ENCODE data around the gene BMP4. TPM values are rescaled to one million over a fixed set of nuclear protein-coding genes. Genes with fewer than 3 reads are reported as not detected.

Gene BMP4
- total and polyA plus RNA-seq, 8 donors = 14.0 to 98.4 (median 81.3) TPM

- Histone ChIP-seq H3K27me3 (no peaks in the 10 kb centered on the region), H3K36me3 (no peaks in the 10 kb centered on the region), H3K27ac (no peak overlapping the region), H3K4me1 (no peaks in the 10 kb centered on the region), H3K9me3 (peaks cover 0 to 2% of the 10 kb centered on the region in 2 donors), H3K4me3 (no peak overlapping the region)
- intact Hi-C loops (cut with DNase I) = no loop called here
- DNase-seq (peak in 2 of 4 donors; percentile 27 to 52), ATAC-seq (no peak)
- TF ChIP-seq CTCF (IDR thresholded peaks at IDR 0.05) = no peak
These were observed 44.6 kb downstream of the BMP4 start for GRCh38 chr14:53912021-53912420.

GRCh38 chr14:53908416-53908815 is 48.2 kb downstream of the BMP4 start:
- no peaks in the 10 kb centered on the region for H3K4me1 ChIP-seq
- intact Hi-C loops (cut with DNase I) = no loop called here
- no peak overlapping the region for H3K27ac ChIP-seq
- ATAC-seq (no peak), DNase-seq (no peak)
- no peaks in the 10 kb centered on the region for H3K27me3 ChIP-seq
- peaks cover 0 to 16% of the 10 kb centered on the region in 2 donors for H3K9me3 ChIP-seq
- H3K36me3 ChIP-seq = no peaks in the 10 kb centered on the region
- no peak overlapping the region for H3K4me3 ChIP-seq
- TF ChIP-seq CTCF (IDR thresholded peaks at IDR 0.05) = no peak

GRCh38 chr14:53902307-53902706 is 54.3 kb downstream of the BMP4 start:
- DNase-seq (no peak), ATAC-seq (no peak)
- H3K4me3 ChIP-seq = no peak overlapping the region
- H3K27me3 ChIP-seq = no peaks in the 10 kb centered on the region
- no peaks in the 10 kb centered on the region for H3K4me1 ChIP-seq
- no peaks in the 10 kb centered on the region for H3K36me3 ChIP-seq
- peaks cover 0 to 14% of the 10 kb centered on the region in 2 donors for H3K9me3 ChIP-seq
- no peak overlapping the region for H3K27ac ChIP-seq
- TF ChIP-seq CTCF (IDR thresholded peaks at IDR 0.05) = no peak
- intact Hi-C loops (cut with DNase I) = no loop called here

GRCh38 chr14:53900499-53900898 is 56.1 kb downstream of the BMP4 start:
- Histone ChIP-seq H3K4me1 (no peaks in the 10 kb centered on the region), H3K36me3 (no peaks in the 10 kb centered on the region), H3K27ac (no peak overlapping the region), H3K27me3 (no peaks in the 10 kb centered on the region), H3K4me3 (no peak overlapping the region), H3K9me3 (peaks cover 0 to 3% of the 10 kb centered on the region in 2 donors)
- no peak for TF ChIP-seq CTCF (IDR thresholded peaks at IDR 0.05)
- intact Hi-C loops (cut with DNase I) = no loop called here
- DNase-seq (peak in 1 of 4 donors; percentile 68), ATAC-seq (no peak)

Small RNAs within 50 kb of the gene (microRNA-seq; reads per million reads assigned to microRNA genes)
- gene MIR5580 = 1.2 reads per million in 2 donors

Measured in left lung (tissue), 10 donors.